GM21786 (cell line): Measurements from ENCODE around the gene MYOF.

ENCODE experiments used
- ATAC-seq: cut with Tn5 transposase; IDR thresholded peaks from one replicate; pipeline ENCODE4 v1.9.1; 2021; ENCODE audit not compliant: unreplicated experiment

The MYOF gene

DNA sequence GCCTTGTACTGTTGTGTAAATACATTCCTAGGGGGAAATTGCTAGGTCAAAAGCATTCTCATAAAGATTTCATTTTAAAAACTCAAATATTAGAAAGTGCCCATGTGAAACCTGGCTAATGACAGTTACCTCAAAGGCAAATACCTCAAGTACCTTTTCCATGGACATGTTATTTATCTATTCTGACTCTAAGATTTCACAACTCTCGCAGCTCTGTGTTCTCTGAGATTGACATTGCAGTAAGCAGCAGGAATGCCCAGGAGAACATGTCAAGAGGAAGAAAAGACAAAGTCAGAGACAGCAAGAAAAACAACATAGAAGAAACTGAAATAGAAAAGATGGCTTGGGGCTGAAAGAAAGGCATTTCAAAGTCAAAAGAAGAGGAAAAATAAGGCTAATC lies 221.0 kb downstream of the MYOF start:
- ATAC-seq = no peak

DNA sequence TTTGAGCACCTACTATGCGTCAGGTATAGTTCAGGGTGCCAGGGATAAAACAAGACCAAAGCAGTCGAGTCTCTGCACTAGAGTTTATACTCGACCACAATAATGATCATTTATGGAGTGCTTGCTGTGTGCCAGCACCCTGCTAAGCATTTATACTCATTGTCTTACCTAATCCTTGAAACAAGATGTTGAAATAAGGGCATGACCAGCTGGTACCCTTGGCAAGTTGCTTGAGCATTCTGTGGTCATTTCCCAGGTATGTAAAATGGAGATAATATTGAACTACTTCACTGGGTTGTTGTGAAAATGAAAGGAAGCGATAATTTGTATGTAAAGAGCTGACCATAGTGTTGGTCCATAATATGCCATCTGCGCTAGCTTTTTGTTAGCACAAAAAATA lies 223.0 kb downstream of the MYOF start:
- no peak for ATAC-seq
